GM19240 (cell line): Measurements from ENCODE around the gene LMBR1.
"Not testable (repeated sequence)": the region's sequence is repeated elsewhere in the genome, so short reads cannot be mapped to it uniquely, and the experiment has no call there.

Source experiments
- DNase-seq: peaks from one replicate; pipeline ENCODE4 v3.0.0; 2011; ENCODE audit warnings: low spot score; ENCODE audit not compliant: insufficient read length

The LMBR1 gene

DNA sequence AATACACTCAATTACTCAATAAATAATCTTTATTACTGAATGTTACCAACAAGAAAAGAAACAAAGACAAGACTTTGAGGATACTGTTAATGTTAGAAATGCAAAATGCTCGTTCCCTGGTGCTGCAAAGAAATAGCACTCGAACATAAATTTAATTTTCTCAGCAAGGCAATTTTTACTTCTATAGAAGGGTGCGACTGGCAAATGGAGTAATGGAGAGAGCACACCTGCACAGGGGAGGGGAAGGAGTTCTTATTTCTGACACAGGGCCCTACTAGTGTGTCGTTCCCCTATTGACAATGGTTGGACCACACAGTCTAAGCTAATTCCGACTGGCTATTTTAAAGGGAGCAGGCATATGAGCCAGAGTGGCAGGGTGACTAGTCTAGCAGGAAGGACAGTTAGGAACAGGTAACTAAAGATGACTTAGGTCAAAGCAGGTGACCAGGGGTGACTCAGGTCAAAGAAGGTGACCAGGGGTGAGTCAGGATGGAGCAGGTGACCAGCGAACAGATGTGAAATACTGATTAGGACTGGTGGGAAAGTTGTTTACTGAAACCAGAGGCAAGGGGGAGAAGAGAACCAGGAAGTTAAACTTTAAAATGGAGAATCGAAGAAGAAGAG lies 133.3 kb downstream of the LMBR1 start:
- DNase-seq = no peak

GRCh38 chr7:156759143-156759542 lies 133.8 kb downstream of the LMBR1 start:
- DNase-seq = no peak

GRCh38 chr7:156754201-156754600 lies 138.8 kb downstream of the LMBR1 start:
- DNase-seq = no peak

DNA sequence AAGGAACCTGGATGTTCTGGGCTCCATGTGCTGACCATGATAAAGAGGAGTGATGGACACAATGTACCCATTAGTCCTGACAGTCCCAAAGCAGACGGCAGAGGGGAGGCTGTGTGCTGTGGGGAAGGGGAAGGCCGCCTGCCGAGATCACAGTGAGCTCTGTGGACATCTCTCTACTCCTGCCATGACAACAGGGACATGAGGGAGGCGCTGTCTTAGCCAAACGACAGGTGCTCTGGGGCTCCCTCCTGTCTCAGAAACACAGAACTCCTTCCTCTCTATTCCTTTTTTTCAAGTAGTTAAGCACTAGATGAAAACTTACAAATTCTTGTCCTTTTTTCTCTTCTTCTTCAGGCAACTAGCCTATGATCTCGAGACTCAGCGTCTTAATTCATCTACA lies 139.4 kb downstream of the LMBR1 start:
- DNase-seq = no peak

DNA sequence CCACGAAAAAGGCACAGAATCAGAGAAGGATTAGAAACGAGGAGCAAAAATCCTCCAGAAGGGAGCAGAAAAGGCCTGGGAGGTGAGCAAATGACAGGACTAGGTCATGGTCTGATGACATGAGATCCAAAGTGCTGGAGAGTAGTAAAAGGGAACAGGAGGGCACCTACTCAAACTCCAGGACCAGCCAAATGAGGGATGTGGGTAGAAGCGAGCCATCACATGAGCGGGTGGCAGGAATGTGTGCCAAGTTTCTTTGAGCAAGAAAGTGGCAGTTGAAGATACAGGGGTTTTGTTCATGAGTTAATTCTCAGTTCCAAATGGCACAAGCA lies 139.8 kb downstream of the LMBR1 start:
- no peak for DNase-seq

DNA sequence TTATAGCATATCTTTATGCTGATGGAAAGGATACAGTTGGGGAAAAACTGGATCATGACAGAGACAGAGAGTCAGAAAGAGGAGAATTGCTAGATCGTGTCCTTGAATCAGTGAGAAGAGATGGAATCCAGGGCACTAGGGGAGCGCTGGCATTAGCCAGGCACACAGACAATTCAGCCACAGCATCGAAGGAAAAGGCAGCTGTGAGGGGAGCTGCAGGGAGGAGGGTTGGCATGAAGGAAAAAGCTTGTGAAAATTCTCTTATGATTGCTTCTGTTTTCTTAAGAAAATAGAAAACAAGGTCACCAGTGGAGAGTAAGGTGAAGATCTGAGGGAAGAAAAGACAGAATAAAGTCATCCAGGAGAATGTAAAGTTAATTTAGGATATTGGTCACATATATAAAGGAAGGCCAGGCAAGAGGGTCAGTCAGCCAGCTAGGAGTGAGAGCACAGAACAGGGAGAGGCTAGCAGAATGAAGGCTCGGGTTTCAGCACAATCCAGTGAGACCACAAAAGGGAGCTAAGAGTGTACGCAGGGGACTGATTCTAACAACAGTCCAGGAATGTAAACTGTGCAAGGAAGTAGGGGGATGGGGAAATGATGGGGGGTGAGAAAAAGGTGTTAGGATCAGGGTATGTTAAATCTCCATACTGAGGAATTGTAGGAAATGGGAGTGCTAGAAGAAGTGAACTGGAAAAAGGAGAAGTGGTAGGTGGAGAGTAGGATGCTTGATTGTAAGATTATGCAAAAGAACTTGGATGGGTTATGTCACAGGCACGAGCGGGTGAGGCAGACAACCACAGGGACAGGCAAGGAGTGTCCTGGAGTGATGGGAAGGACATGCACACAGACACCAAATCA lies 140.4 kb downstream of the LMBR1 start:
- DNase-seq = no peak

DNA sequence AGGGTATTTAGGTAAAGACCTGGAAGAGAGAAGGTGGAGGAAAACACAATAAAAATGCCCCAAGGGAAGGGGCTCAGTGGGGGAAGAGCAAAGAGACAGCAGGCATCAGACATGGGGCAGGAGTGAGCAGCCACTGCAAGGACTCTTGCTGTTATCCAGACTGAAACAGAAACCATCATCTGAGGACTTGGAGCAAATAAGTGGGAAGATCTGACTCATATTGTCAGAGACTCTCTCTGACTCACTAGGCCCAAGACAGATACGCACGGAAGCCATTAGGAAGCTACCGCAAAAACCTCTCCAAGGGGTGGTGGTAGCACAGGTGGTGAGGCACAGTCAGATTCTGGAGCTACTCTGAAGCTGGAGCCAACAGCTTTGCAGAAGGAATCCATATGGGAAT lies 141.7 kb downstream of the LMBR1 start:
- DNase-seq = no peak

DNA sequence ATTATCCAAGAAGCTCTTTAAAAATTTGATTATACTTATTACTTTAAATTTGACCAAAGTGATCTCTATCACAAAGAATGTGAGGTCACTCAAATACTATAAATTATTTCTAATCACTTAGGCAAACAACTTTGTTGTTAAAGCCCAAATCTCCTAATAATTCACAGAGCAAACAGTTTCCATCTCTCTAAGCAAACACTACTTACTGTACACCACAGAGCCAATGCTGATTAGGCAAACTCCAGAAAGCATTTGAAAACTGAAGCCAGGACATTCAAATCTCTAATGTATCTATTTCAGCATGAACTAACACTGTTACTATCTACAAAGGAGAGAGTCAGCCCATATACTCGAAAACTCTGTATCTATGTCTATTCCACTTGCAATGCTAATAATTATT lies 145.3 kb downstream of the LMBR1 start:
- DNase-seq = no peak

DNA sequence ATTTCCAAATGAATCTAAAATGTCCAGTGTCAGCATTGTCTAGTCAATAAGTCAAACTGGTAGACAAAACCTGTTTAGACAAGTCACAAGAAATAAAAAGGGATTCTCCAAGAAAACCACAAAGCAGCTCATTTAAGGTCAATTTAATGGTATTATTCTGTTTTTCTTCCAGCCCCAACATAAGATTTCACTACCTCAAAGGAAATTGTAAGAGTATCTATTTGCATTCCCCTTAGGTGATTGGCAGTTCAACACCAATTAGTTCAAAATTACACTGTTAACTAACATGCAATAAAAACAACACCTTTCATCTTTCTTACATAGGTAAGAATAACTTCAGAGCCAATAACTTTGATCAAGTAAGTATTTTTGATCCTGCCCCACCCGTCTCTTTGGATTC lies 146.1 kb downstream of the LMBR1 start:
- no peak for DNase-seq

GRCh38 chr7:156739596-156739995 lies 153.4 kb downstream of the LMBR1 start:
- no peak for DNase-seq

- no peak for DNase-seq
Observed at GRCh38 chr7:156735851-156736250, 157.1 kb downstream of the LMBR1 start.

DNA sequence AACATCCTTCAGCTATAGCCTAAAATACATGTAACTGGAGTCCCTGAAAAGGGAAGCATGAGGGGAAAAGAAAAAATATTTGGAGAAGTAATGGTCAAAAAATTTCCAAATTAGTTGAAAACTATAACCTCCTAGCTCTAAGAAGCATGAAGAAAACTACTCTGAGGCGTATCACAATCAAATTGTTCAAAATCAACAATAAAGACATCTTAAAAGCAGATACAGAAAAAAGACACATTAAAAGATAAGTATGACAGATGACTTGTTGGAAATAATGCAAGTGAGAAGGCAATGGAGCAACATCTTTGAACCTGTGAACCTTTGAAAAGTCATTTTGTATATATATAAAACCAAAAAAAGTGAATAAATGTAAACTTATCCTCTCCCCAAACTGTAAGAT lies 159.3 kb downstream of the LMBR1 start:
- DNase-seq = no peak

DNA sequence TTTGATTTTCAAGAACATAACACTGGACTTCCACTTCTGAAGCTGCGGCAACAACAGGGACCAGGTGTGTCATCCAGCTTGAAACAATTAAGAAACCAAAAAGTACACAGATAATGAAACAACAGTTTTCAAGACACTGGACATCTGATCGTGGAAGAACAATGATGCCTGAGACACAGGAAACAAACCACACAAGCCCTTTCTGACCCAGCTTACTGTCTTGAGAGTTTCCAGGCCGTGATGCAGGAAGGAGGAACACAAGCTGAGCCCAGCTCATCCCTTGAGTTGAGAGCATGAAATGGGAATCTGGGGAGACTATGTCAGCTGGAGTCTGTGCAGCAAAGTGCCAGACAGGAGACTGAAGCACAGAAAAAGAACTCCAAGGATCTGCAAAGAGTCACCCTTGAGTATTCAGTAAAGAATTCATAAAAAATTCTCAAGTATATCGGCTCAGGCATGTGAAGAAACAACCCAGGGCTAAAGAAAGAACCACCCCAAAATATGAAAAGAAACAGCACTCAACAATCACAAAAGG lies 160.8 kb downstream of the LMBR1 start:
- no peak for DNase-seq

DNA sequence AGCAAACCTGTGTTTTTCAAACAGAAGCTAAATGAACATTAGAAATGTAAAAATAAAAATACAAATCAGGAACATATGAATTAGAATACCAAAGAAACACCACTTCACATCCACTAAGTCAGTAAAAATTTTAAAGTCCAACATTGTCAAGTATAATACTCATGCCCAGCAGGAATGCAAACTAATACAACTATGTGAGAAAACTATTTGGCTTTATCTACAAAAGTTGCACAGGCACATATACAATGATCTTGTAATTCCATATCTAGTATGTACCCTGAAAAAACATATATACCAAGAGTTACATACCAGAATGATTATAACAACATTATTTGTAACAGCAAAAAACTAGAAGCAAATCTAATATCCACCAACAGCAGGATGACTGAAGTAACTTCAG lies 161.3 kb downstream of the LMBR1 start:
- no peak for DNase-seq

GRCh38 chr7:156725936-156726335 lies 167.0 kb downstream of the LMBR1 start:
- DNase-seq = no peak

DNA sequence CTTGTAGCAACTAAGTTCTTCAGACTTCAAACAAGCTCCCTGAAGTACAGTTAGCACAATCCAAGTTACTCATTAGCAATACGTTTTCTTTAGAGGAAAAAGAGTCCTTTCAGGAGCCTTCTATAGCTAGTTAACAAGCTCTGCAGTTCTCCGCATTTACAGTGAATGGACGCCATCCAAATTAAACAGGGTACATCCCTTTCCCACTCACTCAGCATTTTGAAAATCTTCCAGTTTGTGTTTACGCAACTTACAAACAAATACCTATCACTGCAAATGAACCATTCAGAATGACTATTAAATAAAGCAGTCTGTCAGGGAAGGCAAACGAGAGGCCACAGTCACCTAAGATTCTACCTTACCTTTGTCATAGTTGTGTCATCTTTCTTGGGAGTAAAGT lies 167.9 kb downstream of the LMBR1 start:
- DNase-seq = no peak

- DNase-seq = no peak
Observed at GRCh38 chr7:156722043-156722826, 170.7 kb downstream of the LMBR1 start.

DNA sequence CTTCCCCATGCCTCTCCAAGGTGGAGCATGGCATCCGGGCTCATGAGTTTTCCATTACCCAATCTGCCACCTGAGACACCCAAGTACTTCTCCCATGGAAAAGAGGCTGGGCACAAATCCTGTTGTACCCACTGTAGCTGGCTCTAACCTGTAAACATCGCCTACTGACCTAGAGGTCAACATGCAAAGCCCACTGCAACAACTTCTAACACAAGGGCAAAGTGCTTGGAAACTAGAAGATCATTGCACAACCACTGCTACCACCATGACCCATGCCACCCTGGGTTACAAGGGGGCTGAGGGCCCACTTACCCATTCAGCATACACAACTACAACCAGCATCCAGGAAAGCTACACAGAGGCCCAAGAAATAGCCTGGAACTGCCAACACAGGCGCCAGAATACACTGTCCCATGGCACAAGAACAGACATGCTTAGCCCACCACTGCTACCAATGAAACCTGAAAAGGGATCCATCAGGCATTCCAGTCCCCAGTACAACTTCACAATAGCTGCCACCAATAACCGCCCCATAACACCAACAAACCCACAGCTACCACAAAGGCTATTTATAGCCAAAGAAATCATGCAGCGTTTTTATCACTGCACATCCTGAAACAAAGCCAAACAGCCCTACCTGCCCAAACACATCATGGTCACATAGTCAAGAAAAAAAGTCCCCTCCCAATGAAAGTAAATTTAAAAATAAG lies 189.1 kb downstream of the LMBR1 start:
- no peak for DNase-seq

- no peak for DNase-seq
Observed at GRCh38 chr7:156703209-156703608, 189.8 kb downstream of the LMBR1 start.

DNA sequence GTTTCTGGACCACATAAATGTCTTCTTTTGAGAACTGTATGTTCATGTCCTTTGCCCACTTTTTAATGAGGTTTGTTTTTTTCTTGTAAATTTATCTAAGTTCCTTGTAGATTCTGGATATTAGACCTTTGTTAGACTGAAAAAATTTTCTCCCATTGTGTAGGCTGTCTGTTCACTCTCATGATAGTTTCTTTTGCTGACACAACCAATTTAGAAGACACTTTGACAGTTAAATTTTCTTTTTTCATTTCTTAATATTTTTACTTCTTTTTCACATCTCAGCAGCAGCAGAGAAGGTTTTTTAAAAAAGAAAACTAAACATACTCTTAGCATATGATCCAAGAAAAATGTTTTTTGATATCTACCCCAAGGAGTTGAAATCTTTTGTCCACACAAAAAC lies 190.6 kb downstream of the LMBR1 start:
- no peak for DNase-seq

GRCh38 chr7:156701787-156702186 lies 191.2 kb downstream of the LMBR1 start:
- DNase-seq = not testable (repeated sequence)
